Measurements from ENCODE around the gene PGP.

Gene PGP

GRCh38 chr16:2199621-2200139 lies 15.0 kb downstream of the PGP start:
- DNase-seq (ENCODE audit: low read depth), result no peak

- no peak for DNase-seq (ENCODE audit: low read depth)
Measured at GRCh38 chr16:2199095-2199494, 15.5 kb downstream of the PGP start.

- no peak for DNase-seq (ENCODE audit: low read depth)
Measured at GRCh38 chr16:2198283-2198682, 16.4 kb downstream of the PGP start.

- DNase-seq (ENCODE audit: low read depth), result no peak
Measured at GRCh38 chr16:2197765-2198164, 16.9 kb downstream of the PGP start.

GRCh38 chr16:2196981-2197511 lies 17.6 kb downstream of the PGP start:
- DNase-seq (ENCODE audit: low read depth), result no peak

GRCh38 chr16:2196162-2196980 lies 18.3 kb downstream of the PGP start, which contains the start of gene CASKIN1:
Gene CASKIN1 (minus strand): TSS chr16:2196605. CDS start chr16:2196432, 173 bp downstream.
- DNase-seq (ENCODE audit: low read depth), result peak; percentile 38

- DNase-seq (ENCODE audit: low read depth), result no peak
Measured at GRCh38 chr16:2195322-2196161, 19.1 kb downstream of the PGP start.

GRCh38 chr16:2194852-2195321 lies 19.8 kb downstream of the PGP start:
- peak; percentile 46 for DNase-seq (ENCODE audit: low read depth)

- DNase-seq (ENCODE audit: low read depth), result peak; percentile 47
Measured at GRCh38 chr16:2194166-2194834, 20.3 kb downstream of the PGP start.

GRCh38 chr16:2191446-2191706 lies 23.3 kb downstream of the PGP start:
- DNase-seq (ENCODE audit: low read depth), result no peak

GRCh38 chr16:2190659-2191445 lies 23.8 kb downstream of the PGP start:
- no peak for DNase-seq (ENCODE audit: low read depth)

GRCh38 chr16:2190002-2190658 lies 24.5 kb downstream of the PGP start:
- no peak for DNase-seq (ENCODE audit: low read depth)

- DNase-seq (ENCODE audit: low read depth), result no peak
Measured at GRCh38 chr16:2189252-2189893, 25.3 kb downstream of the PGP start.

GRCh38 chr16:2188395-2188794 lies 26.2 kb downstream of the PGP start:
- no peak for DNase-seq (ENCODE audit: low read depth)

- no peak for DNase-seq (ENCODE audit: low read depth)
Measured at GRCh38 chr16:2187212-2187611, 27.4 kb downstream of the PGP start.

- DNase-seq (ENCODE audit: low read depth), result no peak
Measured at GRCh38 chr16:2186505-2186904, 28.1 kb downstream of the PGP start.

GRCh38 chr16:2186064-2186463 lies 28.6 kb downstream of the PGP start:
- DNase-seq (ENCODE audit: low read depth), result no peak

- DNase-seq (ENCODE audit: low read depth), result no peak
Measured at GRCh38 chr16:2184962-2185361, 29.7 kb downstream of the PGP start.

- DNase-seq (ENCODE audit: low read depth), result no peak
Measured at GRCh38 chr16:2184346-2184745, 30.3 kb downstream of the PGP start.

GRCh38 chr16:2183671-2184070 lies 31.0 kb downstream of the PGP start:
- no peak for DNase-seq (ENCODE audit: low read depth)
